ENCODE data around the gene TRIM72.

TRIM72 gene

DNA sequence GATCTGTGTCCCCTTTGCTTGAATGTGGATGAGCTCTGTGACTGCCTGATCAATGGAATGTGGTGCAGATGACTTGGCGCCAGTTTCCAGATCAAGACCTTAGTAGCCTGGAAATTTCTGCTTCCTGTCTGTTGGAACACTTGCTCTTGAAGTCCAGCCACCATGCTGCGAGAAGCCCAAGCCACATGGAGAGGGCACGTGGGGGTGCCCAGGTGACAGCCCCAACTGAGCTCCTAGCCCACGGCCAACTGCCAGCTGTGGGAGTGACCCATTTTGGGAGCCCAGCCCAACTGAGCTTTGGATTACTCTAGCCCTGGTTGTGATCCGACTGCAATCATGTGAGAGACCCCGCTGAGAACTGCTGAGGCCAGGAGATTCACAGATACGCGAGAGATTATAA lies 42.5 kb downstream of the TRIM72 start:
- no peaks in the 10 kb centered on the region for H3K79me2 ChIP-seq (ENCODE audit: insufficient read depth, low read depth)
- no peak overlapping the region for H3K4me2 ChIP-seq
- no peak overlapping the region for H3K27ac ChIP-seq
- TF ChIP-seq, protein P1, sequence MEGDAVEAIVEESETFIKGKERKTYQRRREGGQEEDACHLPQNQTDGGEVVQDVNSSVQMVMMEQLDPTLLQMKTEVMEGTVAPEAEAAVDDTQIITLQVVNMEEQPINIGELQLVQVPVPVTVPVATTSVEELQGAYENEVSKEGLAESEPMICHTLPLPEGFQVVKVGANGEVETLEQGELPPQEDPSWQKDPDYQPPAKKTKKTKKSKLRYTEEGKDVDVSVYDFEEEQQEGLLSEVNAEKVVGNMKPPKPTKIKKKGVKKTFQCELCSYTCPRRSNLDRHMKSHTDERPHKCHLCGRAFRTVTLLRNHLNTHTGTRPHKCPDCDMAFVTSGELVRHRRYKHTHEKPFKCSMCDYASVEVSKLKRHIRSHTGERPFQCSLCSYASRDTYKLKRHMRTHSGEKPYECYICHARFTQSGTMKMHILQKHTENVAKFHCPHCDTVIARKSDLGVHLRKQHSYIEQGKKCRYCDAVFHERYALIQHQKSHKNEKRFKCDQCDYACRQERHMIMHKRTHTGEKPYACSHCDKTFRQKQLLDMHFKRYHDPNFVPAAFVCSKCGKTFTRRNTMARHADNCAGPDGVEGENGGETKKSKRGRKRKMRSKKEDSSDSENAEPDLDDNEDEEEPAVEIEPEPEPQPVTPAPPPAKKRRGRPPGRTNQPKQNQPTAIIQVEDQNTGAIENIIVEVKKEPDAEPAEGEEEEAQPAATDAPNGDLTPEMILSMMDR (conservative IDR thresholded peaks at IDR 0.05; ENCODE audit: low read depth, low read length): no peak
- H3K36me3 ChIP-seq (ENCODE audit: insufficient read depth): no peaks in the 10 kb centered on the region
- no peaks in the 10 kb centered on the region for H4K20me1 ChIP-seq (ENCODE audit: insufficient read depth)
- no peak overlapping the region for H3K9ac ChIP-seq
- H3K4me1 ChIP-seq (ENCODE audit: low read depth, poor library complexity, severe bottlenecking): no peaks in the 10 kb centered on the region
- H3K4me3 ChIP-seq (IDR thresholded peaks at IDR 0.05; ENCODE audit: insufficient read depth, low read depth, low read length): no peak overlapping the region
- no peaks in the 10 kb centered on the region for H3K27me3 ChIP-seq (ENCODE audit: insufficient read depth, low read depth)
- H2AFZ ChIP-seq (ENCODE audit: low read depth): no peak overlapping the region

DNA sequence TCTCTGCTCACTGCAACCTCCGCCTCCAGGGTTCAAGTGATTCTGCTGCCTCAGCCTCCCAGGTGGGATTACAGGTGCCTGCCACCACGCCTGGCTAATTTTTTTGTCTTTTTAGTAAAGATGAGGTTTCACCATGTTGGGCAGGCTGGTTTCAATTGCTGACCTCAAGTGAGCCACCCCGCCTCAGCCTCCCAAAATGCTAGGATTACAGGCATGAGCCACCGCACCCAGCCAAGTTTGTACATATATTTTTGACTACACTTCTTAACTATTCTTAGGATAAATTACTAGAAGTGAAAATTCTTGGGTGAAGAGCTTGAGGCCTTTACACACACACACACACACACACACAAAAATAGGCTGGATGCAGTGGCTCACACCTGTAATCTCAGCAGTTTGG lies 44.4 kb downstream of the TRIM72 start:
- TF ChIP-seq, protein P1 (conservative IDR thresholded peaks at IDR 0.05; ENCODE audit: low read depth, low read length): no peak
- Histone ChIP-seq H3K4me1 (ENCODE audit: low read depth, poor library complexity, severe bottlenecking) (no peaks in the 10 kb centered on the region), H3K4me3 (IDR thresholded peaks at IDR 0.05; ENCODE audit: insufficient read depth, low read depth, low read length) (no peak overlapping the region), H3K79me2 (ENCODE audit: insufficient read depth, low read depth) (no peaks in the 10 kb centered on the region), H3K27me3 (ENCODE audit: insufficient read depth, low read depth) (no peaks in the 10 kb centered on the region), H4K20me1 (ENCODE audit: insufficient read depth) (no peaks in the 10 kb centered on the region), H3K36me3 (ENCODE audit: insufficient read depth) (no peaks in the 10 kb centered on the region), H3K27ac (no peak overlapping the region), H3K4me2 (no peak overlapping the region), H2AFZ (ENCODE audit: low read depth) (no peak overlapping the region), H3K9ac (no peak overlapping the region)

DNA sequence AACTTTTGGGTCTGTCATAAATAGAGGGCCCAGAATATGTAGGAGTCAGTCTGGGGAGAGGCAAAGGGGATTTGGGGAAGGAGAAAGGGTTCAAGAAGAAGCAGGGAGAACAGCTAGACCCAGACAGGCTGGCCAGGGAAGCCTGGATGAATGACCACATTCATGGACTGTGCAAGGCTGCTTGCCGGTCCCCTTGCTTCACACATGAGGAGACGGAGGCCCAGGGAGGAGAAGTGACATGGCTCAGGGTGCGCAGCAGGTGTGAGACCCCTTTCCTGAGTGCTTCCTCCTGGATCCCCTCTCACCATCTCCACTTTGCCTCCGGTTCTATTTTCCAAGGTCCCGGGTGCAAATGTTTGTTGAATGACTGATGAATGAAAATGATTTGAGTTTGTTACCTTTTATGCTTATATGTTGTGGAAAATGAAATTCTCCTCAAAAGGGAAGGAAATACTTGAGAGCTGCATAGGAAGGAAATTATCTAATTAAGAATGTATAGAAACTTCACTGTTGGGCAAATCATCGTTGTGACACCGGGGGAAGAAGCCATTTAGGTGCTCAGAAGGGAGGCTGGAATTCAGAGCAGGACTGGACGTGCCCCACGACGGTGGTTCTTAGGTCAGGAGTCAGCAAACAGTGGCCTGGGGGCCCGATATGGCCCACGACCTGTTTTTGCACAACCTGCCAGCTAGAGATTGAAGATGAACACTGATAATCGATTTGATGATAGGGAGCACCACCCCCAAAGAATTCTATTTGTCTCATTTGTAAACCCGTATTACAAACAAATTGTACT lies 46.4 kb downstream of the TRIM72 start:
- Histone ChIP-seq H2AFZ (ENCODE audit: low read depth) (no peak overlapping the region), H3K36me3 (ENCODE audit: insufficient read depth) (no peaks in the 10 kb centered on the region), H3K79me2 (ENCODE audit: insufficient read depth, low read depth) (no peaks in the 10 kb centered on the region), H3K4me2 (no peak overlapping the region), H4K20me1 (ENCODE audit: insufficient read depth) (no peaks in the 10 kb centered on the region), H3K9ac (no peak overlapping the region), H3K4me3 (IDR thresholded peaks at IDR 0.05; ENCODE audit: insufficient read depth, low read depth, low read length) (no peak overlapping the region), H3K27ac (no peak overlapping the region), H3K27me3 (ENCODE audit: insufficient read depth, low read depth) (no peaks in the 10 kb centered on the region), H3K4me1 (ENCODE audit: low read depth, poor library complexity, severe bottlenecking) (peaks cover 13% of the 10 kb centered on the region)
- TF ChIP-seq, protein P1 (conservative IDR thresholded peaks at IDR 0.05; ENCODE audit: low read depth, low read length): no peak

DNA sequence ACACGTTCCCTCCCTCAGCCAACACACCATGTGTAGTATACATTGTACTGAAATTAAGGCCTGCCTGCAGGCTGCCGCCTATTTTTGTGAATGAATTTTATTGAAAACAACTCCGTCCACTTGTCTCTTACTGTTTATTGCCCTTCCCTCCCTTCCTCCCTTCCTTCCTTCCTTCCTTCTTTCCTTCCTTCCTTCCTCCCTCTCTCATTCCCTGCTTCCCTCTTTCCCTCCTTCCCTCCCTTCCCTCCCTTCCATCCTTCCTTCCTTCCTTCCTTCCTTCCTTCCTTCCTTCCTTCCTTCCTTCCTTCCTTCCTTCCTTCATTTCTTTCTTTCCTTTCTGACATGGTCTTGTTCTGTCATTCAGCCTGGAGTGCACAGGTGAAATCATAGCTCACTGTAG lies 48.2 kb downstream of the TRIM72 start:
- H3K9ac ChIP-seq: no peak overlapping the region
- H3K4me2 ChIP-seq: no peak overlapping the region
- H3K79me2 ChIP-seq (ENCODE audit: insufficient read depth, low read depth): no peaks in the 10 kb centered on the region
- peaks cover 24% of the 10 kb centered on the region for H3K4me1 ChIP-seq (ENCODE audit: low read depth, poor library complexity, severe bottlenecking)
- H3K36me3 ChIP-seq (ENCODE audit: insufficient read depth): no peaks in the 10 kb centered on the region
- no peak overlapping the region for H3K27ac ChIP-seq
- TF ChIP-seq, protein P1 (conservative IDR thresholded peaks at IDR 0.05; ENCODE audit: low read depth, low read length): no peak
- no peaks in the 10 kb centered on the region for H3K27me3 ChIP-seq (ENCODE audit: insufficient read depth, low read depth)
- H2AFZ ChIP-seq (ENCODE audit: low read depth): no peak overlapping the region
- no peak overlapping the region for H3K4me3 ChIP-seq (IDR thresholded peaks at IDR 0.05; ENCODE audit: insufficient read depth, low read depth, low read length)
- no peaks in the 10 kb centered on the region for H4K20me1 ChIP-seq (ENCODE audit: insufficient read depth)

Measured in KMS-11 (cell line).